GM13976 (cell line): ENCODE results near the gene LRRC28.

Experiments used
- DNase-seq: peaks from one replicate; pipeline ENCODE4 v3.0.0; 2012; ENCODE audit warnings: low spot score
- CTCF ChIP-seq: IDR thresholded peaks from 2 replicates; pipeline ENCODE4 v1.5.1; 2012; ENCODE audit warnings: borderline replicate concordance, mild to moderate bottlenecking; ENCODE audit not compliant: insufficient read depth; ENCODE audit errors: extremely low read depth, missing control alignments, control extremely low read depth
- in situ Hi-C: fragments of 300-500 bp; cut with MboI; formaldehyde crosslinking; loops from one replicate; pipeline ENCODE4 v1.12.0; 2022; ENCODE audit warnings: low sequenced_read_pairs, mixed read lengths, inconsistent platforms; ENCODE audit not compliant: unreplicated experiment

LRRC28 gene

GRCh38 chr15:99421758-99422157 is 170.5 kb downstream of the LRRC28 start:
- no peak for DNase-seq
- in situ Hi-C loops, result no loop called here
- TF ChIP-seq CTCF, result no peak

DNA sequence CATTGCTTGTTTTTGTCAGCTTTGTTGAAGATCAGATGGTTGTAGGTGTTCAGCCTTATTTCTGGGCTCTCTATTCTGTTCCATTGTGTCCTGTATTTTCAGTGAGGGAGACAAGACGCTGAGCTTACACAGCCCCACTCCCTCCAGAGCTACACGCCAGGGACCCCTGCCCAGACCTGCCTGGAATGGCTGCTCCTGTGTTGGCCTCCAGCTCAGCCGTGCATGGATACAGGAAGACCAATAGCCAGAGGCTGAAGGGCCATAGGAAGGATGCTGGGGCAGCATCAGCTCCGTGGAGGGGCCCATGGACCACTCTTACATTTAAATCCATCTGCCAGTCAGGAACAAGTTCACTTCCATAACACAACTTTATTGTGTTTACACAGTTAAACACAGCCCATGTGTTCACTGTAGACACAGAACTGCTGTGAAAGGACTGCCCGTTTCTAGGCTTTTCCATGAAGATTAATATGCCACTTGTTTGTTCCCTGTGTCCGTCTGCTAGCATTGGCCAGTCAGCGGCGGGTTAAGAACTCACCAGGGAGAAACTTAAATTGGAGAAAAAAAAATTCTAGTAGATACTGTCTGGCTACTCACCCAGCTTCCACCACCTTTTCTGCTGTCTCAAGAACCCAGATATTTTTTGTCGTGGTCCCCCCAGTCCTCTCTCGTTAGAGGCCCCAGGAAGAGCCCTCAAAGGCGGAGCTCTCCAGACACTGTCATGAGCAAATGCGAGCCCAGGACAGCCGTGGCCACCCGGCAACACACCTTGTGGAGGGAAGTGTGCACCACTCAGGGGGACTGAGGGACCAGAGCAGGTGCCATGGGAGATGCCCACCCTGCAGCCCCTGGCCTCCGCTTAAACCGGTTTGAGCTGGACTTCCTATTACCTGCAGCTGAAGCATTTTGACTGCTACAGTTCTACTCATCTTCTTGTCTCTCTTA is 172.2 kb downstream of the LRRC28 start:
- DNase-seq, result no peak

GRCh38 chr15:99424131-99424571 is 172.9 kb downstream of the LRRC28 start:
- in situ Hi-C loops, result no loop called here
- DNase-seq, result no peak
- TF ChIP-seq CTCF, result no peak

More for the DNA sequence above, 172.2 kb downstream of the LRRC28 start:
- in situ Hi-C loops, result no loop called here
- TF ChIP-seq CTCF, result no peak

GRCh38 chr15:99424978-99425656 is 173.8 kb downstream of the LRRC28 start:
- TF ChIP-seq CTCF, result no peak
- in situ Hi-C loops, result no loop called here
- DNase-seq, result peak; percentile 81

GRCh38 chr15:99425657-99426301 is 174.5 kb downstream of the LRRC28 start:
- in situ Hi-C loops, result no loop called here
- no peak for TF ChIP-seq CTCF
- DNase-seq, result no peak

DNA sequence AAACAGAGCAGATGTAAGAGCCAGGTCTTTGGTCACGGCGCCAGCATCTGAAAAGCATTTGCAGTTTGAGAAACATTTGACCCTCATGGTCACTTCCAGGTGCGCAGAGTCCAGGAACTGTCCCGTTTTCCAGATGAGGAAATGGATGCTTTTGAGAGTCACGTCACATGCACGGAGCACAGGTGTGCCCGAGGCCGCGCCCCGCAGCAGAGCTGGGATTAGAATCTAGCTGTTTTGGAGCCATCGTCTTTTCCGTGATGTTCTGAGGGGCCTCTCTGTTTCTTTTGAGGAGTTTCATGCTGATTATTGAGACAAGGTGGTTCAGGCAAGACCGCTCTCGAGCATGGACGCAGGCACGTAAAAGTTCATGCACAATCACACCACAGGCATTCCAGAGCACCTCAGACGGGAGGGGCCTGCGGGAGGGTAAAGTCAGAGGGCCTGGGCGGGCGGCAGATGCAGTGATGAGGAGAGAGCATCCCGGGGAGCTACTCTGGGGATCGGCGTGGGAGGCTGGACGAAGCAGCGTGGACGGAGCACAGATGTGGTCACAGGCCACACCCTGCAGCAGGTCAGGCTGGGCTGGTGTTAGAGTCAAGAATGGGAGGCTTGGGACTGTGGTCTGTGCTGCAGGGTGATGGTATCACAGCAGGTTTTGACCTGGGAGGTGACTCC is 175.3 kb downstream of the LRRC28 start:
- in situ Hi-C loops, result no loop called here
- no peak for TF ChIP-seq CTCF
- no peak for DNase-seq
